DMS53 (cell line): ENCODE measurements around the gene PLET1.

ENCODE experiments used
- DNase-seq: peaks from one replicate; lab custom pipeline; 2025; lab: John Stamatoyannopoulos, UW

The PLET1 gene

GRCh38 chr11:112241486-112241885 lies 19.2 kb downstream of the PLET1 start:
- no peak for DNase-seq

- no peak for DNase-seq
Measured at GRCh38 chr11:112238041-112238440, 22.6 kb downstream of the PLET1 start.

GRCh38 chr11:112237451-112237850 lies 23.2 kb downstream of the PLET1 start:
- no peak for DNase-seq

- no peak for DNase-seq
Measured at GRCh38 chr11:112235750-112236390, 24.8 kb downstream of the PLET1 start.

- no peak for DNase-seq
Measured at GRCh38 chr11:112231952-112232351, 28.7 kb downstream of the PLET1 start.

GRCh38 chr11:112229746-112230433 lies 30.8 kb downstream of the PLET1 start:
- DNase-seq, result no peak

GRCh38 chr11:112229159-112229558 lies 31.5 kb downstream of the PLET1 start:
- no peak for DNase-seq

GRCh38 chr11:112228706-112229105 lies 32.0 kb downstream of the PLET1 start:
- DNase-seq, result no peak

- no peak for DNase-seq
Measured at GRCh38 chr11:112227471-112227870, 33.2 kb downstream of the PLET1 start.

GRCh38 chr11:112226831-112227401 lies 33.7 kb downstream of the PLET1 start:
- DNase-seq, result peak; percentile 39

GRCh38 chr11:112226062-112226830 lies 34.4 kb downstream of the PLET1 start, which contains the start of gene PTS:
PTS (plus strand) TSS chr11:112226428; CDS start chr11:112226444, 16 bp downstream.
- DNase-seq, result peak; percentile 95

GRCh38 chr11:112225753-112226061 lies 35.0 kb downstream of the PLET1 start:
- DNase-seq, result no peak

GRCh38 chr11:112223754-112224532 lies 36.7 kb downstream of the PLET1 start:
- DNase-seq, result no peak

- no peak for DNase-seq
Measured at GRCh38 chr11:112223121-112223520, 37.5 kb downstream of the PLET1 start.

- no peak for DNase-seq
Measured at GRCh38 chr11:112222303-112222702, 38.4 kb downstream of the PLET1 start.

GRCh38 chr11:112221274-112221835 lies 39.3 kb downstream of the PLET1 start:
- peak; percentile 10 for DNase-seq

- DNase-seq, result peak; percentile 82
Measured at GRCh38 chr11:112219476-112220232, 41.0 kb downstream of the PLET1 start.

- no peak for DNase-seq
Measured at GRCh38 chr11:112216561-112217105, 44.0 kb downstream of the PLET1 start.

GRCh38 chr11:112215621-112216020 lies 45.0 kb downstream of the PLET1 start:
- no peak for DNase-seq

GRCh38 chr11:112213753-112214152 lies 46.9 kb downstream of the PLET1 start:
- DNase-seq, result no peak

- DNase-seq, result no peak
Measured at GRCh38 chr11:112212710-112213109, 48.0 kb downstream of the PLET1 start.
